Neural cell (in vitro differentiated cells): Measurements from ENCODE around the gene SEPTIN5.

ENCODE experiments used
- CTCF ChIP-seq: fragments of 450-650 bp; IDR thresholded peaks from 2 replicates; pipeline ENCODE4 v1.5.1; 2014; ENCODE audit warnings: antibody characterized with exemption, mild to moderate bottlenecking, moderate library complexity; ENCODE audit not compliant: poor library complexity, severe bottlenecking
- POLR2AphosphoS5 ChIP-seq: IDR thresholded peaks from 2 replicates; pipeline ENCODE4 v1.6.1; 2012
- REST ChIP-seq: IDR thresholded peaks from 2 replicates; pipeline ENCODE4 v1.6.1; 2012; ENCODE audit warnings: borderline replicate concordance
- SMC3 ChIP-seq: fragments of 450-650 bp; conservative IDR thresholded peaks from 2 replicates; pipeline ENCODE4 v1.6.1; 2014; ENCODE audit warnings: antibody characterized with exemption, mild to moderate bottlenecking, moderate library complexity; ENCODE audit not compliant: poor library complexity

- TF ChIP-seq CTCF, result no peak
- TF ChIP-seq POLR2AphosphoS5, result no peak
- no peak for TF ChIP-seq REST
- TF ChIP-seq SMC3, result no peak
Observed at GRCh38 chr22:19730198-19730597, 15.9 kb downstream of the SEPTIN5 start.
